H9 (cell line): ENCODE results near the gene PDE1A. TPM values are rescaled to one million over a fixed set of nuclear protein-coding genes. Genes with fewer than 3 reads are reported as not detected.

Source experiments
- DNase-seq: peaks from one replicate; pipeline ENCODE4 v3.0.0-alpha.2; 2017
- H2AFZ ChIP-seq: one replicate; pipeline ENCODE4 v1.6.1; 2013; ENCODE audit warnings: mild to moderate bottlenecking, low read length, control low read depth, moderate library complexity
- H2AK5ac ChIP-seq: 2 replicates; pipeline ENCODE4 v1.6.1; 2013; ENCODE audit warnings: low read length, control low read depth, mixed read lengths; ENCODE audit not compliant: insufficient read length
- H2BK120ac ChIP-seq: one replicate; pipeline ENCODE4 v1.6.1; 2013; ENCODE audit warnings: low read depth, mild to moderate bottlenecking, low read length, control low read depth, inconsistent platforms; ENCODE audit not compliant: poor library complexity, severe bottlenecking
- H2BK12ac ChIP-seq: 2 replicates; pipeline ENCODE4 v1.6.1; 2013; ENCODE audit warnings: low read length, control low read depth, mixed read lengths, low read depth; ENCODE audit not compliant: insufficient read length
- H2BK15ac ChIP-seq: 2 replicates; pipeline ENCODE4 v1.6.1; 2013; ENCODE audit warnings: low read depth, low read length, control low read depth
- H2BK20ac ChIP-seq: one replicate; pipeline ENCODE4 v1.6.1; 2013; ENCODE audit warnings: low read depth, mild to moderate bottlenecking, low read length, control low read depth, inconsistent platforms; ENCODE audit not compliant: poor library complexity, severe bottlenecking
- H2BK5ac ChIP-seq: 2 replicates; pipeline ENCODE4 v1.6.1; 2013; ENCODE audit warnings: low read length, control low read depth, mixed read lengths; ENCODE audit not compliant: insufficient read length
- H3K14ac ChIP-seq: 2 replicates; pipeline ENCODE4 v1.6.1; 2013; ENCODE audit warnings: low read length, control low read depth; ENCODE audit not compliant: insufficient read depth
- H3K18ac ChIP-seq: 2 replicates; pipeline ENCODE4 v1.6.1; 2013; ENCODE audit warnings: low read depth, mild to moderate bottlenecking, mixed read lengths, low read length, control low read depth; ENCODE audit not compliant: insufficient read length
- H3K23ac ChIP-seq: 2 replicates; pipeline ENCODE4 v1.6.1; 2013; ENCODE audit warnings: low read length, control low read depth, mixed read lengths, low read depth; ENCODE audit not compliant: insufficient read length
- H3K23me2 ChIP-seq: 2 replicates; pipeline ENCODE4 v1.6.1; 2013; ENCODE audit warnings: low read depth, mild to moderate bottlenecking, mixed read lengths, low read length, control low read depth; ENCODE audit not compliant: insufficient read length, poor library complexity, severe bottlenecking
- H3K27ac ChIP-seq: 2 replicates; pipeline ENCODE4 v1.5.1; 2013; ENCODE audit warnings: low read length, control low read depth, mixed read lengths, low read depth; ENCODE audit not compliant: insufficient read length
- H3K27me3 ChIP-seq: 2 replicates; pipeline ENCODE4 v1.6.1; 2013; ENCODE audit warnings: low read length, control low read depth, inconsistent platforms; ENCODE audit not compliant: insufficient read depth
- H3K4ac ChIP-seq: 2 replicates; pipeline ENCODE4 v1.6.1; 2013; ENCODE audit warnings: low read depth, mild to moderate bottlenecking, control low read depth, inconsistent platforms, low read length, moderate library complexity
- H3K4me1 ChIP-seq: 2 replicates; pipeline ENCODE4 v1.6.1; 2013; ENCODE audit warnings: low read length, control low read depth, inconsistent platforms; ENCODE audit not compliant: insufficient read depth
- H3K4me2 ChIP-seq: 2 replicates; pipeline ENCODE4 v1.6.1; 2013; ENCODE audit warnings: low read length, control low read depth, mixed read lengths; ENCODE audit not compliant: insufficient read length, insufficient read depth
- H3K56ac ChIP-seq: 2 replicates; pipeline ENCODE4 v1.6.1; 2013; ENCODE audit warnings: low read depth, mild to moderate bottlenecking, mixed read lengths, low read length, control low read depth; ENCODE audit not compliant: insufficient read length
- H3K79me1 ChIP-seq: 2 replicates; pipeline ENCODE4 v1.6.1; 2013; ENCODE audit warnings: low read depth, mild to moderate bottlenecking, moderate library complexity, low read length, control low read depth, inconsistent platforms; ENCODE audit not compliant: insufficient read depth, poor library complexity, severe bottlenecking
- H3K79me2 ChIP-seq: 2 replicates; pipeline ENCODE4 v1.6.1; 2013; ENCODE audit warnings: low read length, control low read depth, inconsistent platforms; ENCODE audit not compliant: insufficient read depth
- H3K9ac ChIP-seq: 2 replicates; pipeline ENCODE4 v1.6.1; 2013; ENCODE audit warnings: low read length, control low read depth, mixed read lengths; ENCODE audit not compliant: insufficient read length; ENCODE audit errors: extremely low read depth
- H3K9me3 ChIP-seq: one replicate; pipeline ENCODE4 v1.6.1; 2013; ENCODE audit warnings: low read depth, low read length, inconsistent platforms; ENCODE audit not compliant: control insufficient read depth
- H3T11ph ChIP-seq: one replicate; pipeline ENCODE4 v1.6.1; 2013; ENCODE audit warnings: mild to moderate bottlenecking, low read length, control low read depth, inconsistent platforms
- H4K20me1 ChIP-seq: one replicate; pipeline ENCODE4 v1.6.1; 2013; ENCODE audit not compliant: control insufficient read depth, insufficient read length, insufficient read depth
- H4K5ac ChIP-seq: 2 replicates; pipeline ENCODE4 v1.6.1; 2013; ENCODE audit warnings: low read depth, mild to moderate bottlenecking, mixed read lengths, low read length, control low read depth; ENCODE audit not compliant: insufficient read length
- H4K8ac ChIP-seq: replicated peaks from 2 replicates; pipeline ENCODE4 v1.6.1; 2013; ENCODE audit warnings: low read length, control low read depth, mixed read lengths, low read depth; ENCODE audit not compliant: insufficient read length
- H4K91ac ChIP-seq: 2 replicates; pipeline ENCODE4 v1.6.1; 2013; ENCODE audit warnings: low read depth, mild to moderate bottlenecking, moderate library complexity, mixed read lengths, low read length, control low read depth; ENCODE audit not compliant: insufficient read length
- H3K27ac Mint-ChIP-seq, 3 experiments: 2 replicates in 2 of 3; 3 replicates in 1 of 3; pipeline ENCODE4 v1.8.0; 2020 to 2021; ENCODE audit warnings: mixed read lengths in 3 of 3, mild to moderate bottlenecking in 1 of 3, moderate library complexity in 1 of 3
- H3K27me3 Mint-ChIP-seq: 2 replicates; pipeline ENCODE4 v1.8.0; 2021; ENCODE audit warnings: low read depth, mild to moderate bottlenecking, moderate library complexity, mixed read lengths
- H3K36me3 Mint-ChIP-seq, 3 experiments: 2 replicates in 2 of 3; 3 replicates in 1 of 3; pipeline ENCODE4 v1.8.0; 2020 to 2021; ENCODE audit warnings: low read depth in 3 of 3, mixed read lengths in 3 of 3; ENCODE audit not compliant: insufficient read depth in 1 of 3
- H3K4me1 Mint-ChIP-seq, 2 experiments: 2 replicates each; pipeline ENCODE4 v1.8.0; 2020; ENCODE audit warnings: mixed read lengths in 2 of 2
- H3K4me3 Mint-ChIP-seq, 2 experiments: 2 replicates in 1 of 2; 3 replicates in 1 of 2; pipeline ENCODE4 v1.8.0; 2020 to 2021; ENCODE audit warnings: mild to moderate bottlenecking in 2 of 2, mixed read lengths in 2 of 2, moderate library complexity in 1 of 2
- H3K9me3 Mint-ChIP-seq, 2 experiments: 2 replicates in 1 of 2; 3 replicates in 1 of 2; pipeline ENCODE4 v1.8.0; 2020; ENCODE audit warnings: mild to moderate bottlenecking in 2 of 2, mixed read lengths in 2 of 2, moderate library complexity in 1 of 2
- CTCF ChIP-seq: fragments of 200-600 bp; sonication (generic); conservative IDR thresholded peaks from 3 replicates; pipeline ENCODE4 v1.8.0; 2021; ENCODE audit warnings: antibody characterized with exemption, mild to moderate bottlenecking
- WGBS: extraction: QIAGEN DNeasy Blood & Tissue Kit; methylation state at CpG from one replicate; pipeline ENCODE4 v1.1.7; 2013; ENCODE audit warnings: missing lambda C conversion rate, low lambda C conversion rate, mixed read lengths; ENCODE audit not compliant: insufficient read length; ENCODE audit errors: extremely low coverage; 5-methylcytosine and 5-hydroxymethylcytosine counted together
- total RNA-seq: library from RNA; stranded (reverse); gene quantifications from 2 replicates; pipeline ENCODE4 v1.2.1, GENCODE V29; 2021

Gene PDE1A
- total RNA-seq, 1 experiment from 2014 or later = 0.11 TPM

GRCh38 chr2:182220998-182221397 lies 205.8 kb downstream of the PDE1A start:
- H3K56ac ChIP-seq = no peak overlapping the region
- no peaks in the 10 kb centered on the region for H3K23me2 ChIP-seq
- Mint-ChIP-seq H3K4me3 (no peak overlapping the region), H3K4me1 (peaks cover 8% of the 10 kb centered on the region in 2 experiments), H3K9me3 (no peaks in the 10 kb centered on the region), H3K27ac (peak overlapping the region in 2 of 3 experiments; percentile 35 to 93; a peak in 3 of 7 replicates), H3K36me3 (no peaks in the 10 kb centered on the region), H3K27me3 (no peaks in the 10 kb centered on the region)
- H2AFZ ChIP-seq = no peak overlapping the region
- no peaks in the 10 kb centered on the region for H3K27me3 ChIP-seq
- H2BK12ac ChIP-seq = no peak overlapping the region
- H3K4me1 ChIP-seq = no peaks in the 10 kb centered on the region; the same call in 1 of the 2 replicates
- H4K8ac ChIP-seq = no peak overlapping the region
- H2BK20ac ChIP-seq = no peak overlapping the region
- no peak overlapping the region for H3K18ac ChIP-seq
- no peak overlapping the region for H2BK120ac ChIP-seq
- DNase-seq = no peak
- no CpG with 5 or more reads among the region's 3 CpGs for WGBS
- no peak overlapping the region for H3K4me2 ChIP-seq
- H3K23ac ChIP-seq = no peak overlapping the region
- H4K20me1 ChIP-seq = no peaks in the 10 kb centered on the region
- H3K9me3 ChIP-seq = no peaks in the 10 kb centered on the region
- H3K9ac ChIP-seq = no peak overlapping the region
- no peak overlapping the region for H2BK15ac ChIP-seq
- H3K27ac ChIP-seq = no peak overlapping the region
- H2BK5ac ChIP-seq = no peak overlapping the region
- no peaks in the 10 kb centered on the region for H3K79me1 ChIP-seq
- no peak overlapping the region for H3K4ac ChIP-seq
- TF ChIP-seq CTCF = no peak
- no peak overlapping the region for H3T11ph ChIP-seq
- H3K79me2 ChIP-seq = no peaks in the 10 kb centered on the region
- no peak overlapping the region for H4K91ac ChIP-seq
- H3K14ac ChIP-seq = no peak overlapping the region
- H2AK5ac ChIP-seq = no peak overlapping the region
- no peak overlapping the region for H4K5ac ChIP-seq
